ENCODE measurements around the gene POLD4. TPM values are rescaled to one million over a fixed set of nuclear protein-coding genes. Genes with fewer than 3 reads are reported as not detected.

Gene POLD4
- 41.8 and 49.8 TPM in 2 replicates for total RNA-seq

GRCh38 chr11:67353317-67354074, at the start of gene POLD4:
POLD4 (minus strand) TSS chr11:67353546; CDS start chr11:67353399, 147 bp downstream.

GRCh38 chr11:67401495-67402191, 48.3 kb upstream of the POLD4 start, which contains the start of gene PPP1CA:
PPP1CA (minus strand) TSS chr11:67401858; CDS start chr11:67401782, 76 bp downstream.

GRCh38 chr11:67391304-67392182, 38.2 kb upstream of the POLD4 start, which contains the start of gene RAD9A:
RAD9A (plus strand) TSS chr11:67391986; CDS start chr11:67392045, 59 bp downstream.

GRCh38 chr11:67372993-67373647, 19.8 kb upstream of the POLD4 start, which contains the start of gene CLCF1:
CLCF1 (minus strand) TSS chr11:67373598; CDS start chr11:67373539, 59 bp downstream.

GRCh38 chr11:67303132-67303834, 50.1 kb downstream of the POLD4 start, which contains the start of gene SSH3:
SSH3 (plus strand) TSS chr11:67303530; CDS start chr11:67303626, 96 bp downstream.

Small RNA genes within 50 kb of the gene (small RNA-seq; reads per million reads assigned to genes)
- gene RN7SKP239, result not detected
- not detected for gene RNU6-1238P

Other genes with a start within 250 kb of the POLD4 start
- gene KDM2A, start 234.3 kb downstream of the POLD4 start, total RNA-seq, result 79.4 and 84.0 TPM in 2 replicates
- gene GRK2, start 87.1 kb downstream of the POLD4 start, total RNA-seq, result 16.9 and 19.1 TPM in 2 replicates
- 18.8 and 23.9 TPM in 2 replicates for gene ANKRD13D, start 64.2 kb downstream of the POLD4 start, total RNA-seq
- gene SSH3, start 50.0 kb downstream of the POLD4 start, total RNA-seq, result 15.8 and 19.3 TPM in 2 replicates
- 8.8 and 9.4 TPM in 2 replicates for gene CLCF1, start 20.1 kb upstream of the POLD4 start, total RNA-seq
- gene RAD9A, start 38.4 kb upstream of the POLD4 start, total RNA-seq, result 5.5 and 6.4 TPM in 2 replicates
- gene PPP1CA, start 48.3 kb upstream of the POLD4 start, total RNA-seq, result 131 and 138 TPM in 2 replicates
- not detected in 2 replicates for gene TBC1D10C, start 50.5 kb upstream of the POLD4 start, total RNA-seq
- gene CARNS1, start 62.1 kb upstream of the POLD4 start, total RNA-seq, result 0.97 and 1.2 TPM in 2 replicates
- gene RPS6KB2, start 74.9 kb upstream of the POLD4 start, total RNA-seq, result 33.2 and 35.3 TPM in 2 replicates
- gene PTPRCAP, start 84.1 kb upstream of the POLD4 start, total RNA-seq, result 0.11 and 0.26 TPM in 2 replicates
- 59.1 and 86.2 TPM in 2 replicates for gene CORO1B, start 89.9 kb upstream of the POLD4 start, total RNA-seq
- gene GPR152, start 99.2 kb upstream of the POLD4 start, total RNA-seq, result not detected in 2 replicates
- 0.11 TPM in 1 of 2 replicates, not detected in the other for gene CABP4, start 101.8 kb upstream of the POLD4 start, total RNA-seq
- gene TMEM134, start 115.7 kb upstream of the POLD4 start, total RNA-seq, result 20.3 and 28.2 TPM in 2 replicates
- 35.5 and 38.2 TPM in 2 replicates for gene AIP, start 129.5 kb upstream of the POLD4 start, total RNA-seq
- gene PITPNM1, start 151.8 kb upstream of the POLD4 start, total RNA-seq, result 15.5 and 17.0 TPM in 2 replicates
- gene CDK2AP2, start 154.6 kb upstream of the POLD4 start, total RNA-seq, result 13.6 and 13.7 TPM in 2 replicates
- gene CABP2, start 169.9 kb upstream of the POLD4 start, total RNA-seq, result not detected in 2 replicates
- 444 and 488 TPM in 2 replicates for gene GSTP1, start 230.3 kb upstream of the POLD4 start, total RNA-seq